ENCODE measurements around the gene ADAP1.

ADAP1 gene

GRCh38 chr7:889391-889790, 65.1 kb downstream of the ADAP1 start:
- no peak for DNase-seq

- no peak for DNase-seq
These were observed 65.5 kb downstream of the ADAP1 start for GRCh38 chr7:889025-889390.

GRCh38 chr7:888081-889024, 66.1 kb downstream of the ADAP1 start:
- DNase-seq, result no peak

GRCh38 chr7:887488-887820, 67.0 kb downstream of the ADAP1 start:
- DNase-seq, result no peak

GRCh38 chr7:886626-887487, 67.6 kb downstream of the ADAP1 start:
- DNase-seq, result no peak

GRCh38 chr7:885893-886625, 68.4 kb downstream of the ADAP1 start:
- no peak for DNase-seq

- DNase-seq, result no peak
These were observed 69.1 kb downstream of the ADAP1 start for GRCh38 chr7:885261-885892.

- DNase-seq, result no peak
These were observed 70.1 kb downstream of the ADAP1 start for GRCh38 chr7:884191-885003.

- no peak for DNase-seq
These were observed 71.1 kb downstream of the ADAP1 start for GRCh38 chr7:883055-884021.

- no peak for DNase-seq
These were observed 72.0 kb downstream of the ADAP1 start for GRCh38 chr7:882336-883035.

- DNase-seq, result no peak
These were observed 72.8 kb downstream of the ADAP1 start for GRCh38 chr7:881441-882234.

- DNase-seq, result no peak
These were observed 74.0 kb downstream of the ADAP1 start for GRCh38 chr7:880450-880849.

- no peak for DNase-seq
These were observed 74.8 kb downstream of the ADAP1 start for GRCh38 chr7:879706-880105.

GRCh38 chr7:879093-879492, 75.4 kb downstream of the ADAP1 start:
- no peak for DNase-seq

GRCh38 chr7:877312-878232, 76.9 kb downstream of the ADAP1 start:
- no peak for DNase-seq

GRCh38 chr7:876972-877311, 77.5 kb downstream of the ADAP1 start:
- DNase-seq, result no peak

GRCh38 chr7:876077-876971, 78.2 kb downstream of the ADAP1 start, which contains the start of gene GET4:
Gene GET4, plus strand, starts transcription at chr7:876554. Its CDS starts 92 bp downstream, at chr7:876646.
- peak; percentile 80 for DNase-seq
